ENCODE measurements around the gene SSH3. TPM values are rescaled to one million over a fixed set of nuclear protein-coding genes. Genes with fewer than 3 reads are reported as not detected.

SSH3 gene
- total RNA-seq, 2 experiments from 2014 or later, result 9.2 to 18.5 TPM

DNA sequence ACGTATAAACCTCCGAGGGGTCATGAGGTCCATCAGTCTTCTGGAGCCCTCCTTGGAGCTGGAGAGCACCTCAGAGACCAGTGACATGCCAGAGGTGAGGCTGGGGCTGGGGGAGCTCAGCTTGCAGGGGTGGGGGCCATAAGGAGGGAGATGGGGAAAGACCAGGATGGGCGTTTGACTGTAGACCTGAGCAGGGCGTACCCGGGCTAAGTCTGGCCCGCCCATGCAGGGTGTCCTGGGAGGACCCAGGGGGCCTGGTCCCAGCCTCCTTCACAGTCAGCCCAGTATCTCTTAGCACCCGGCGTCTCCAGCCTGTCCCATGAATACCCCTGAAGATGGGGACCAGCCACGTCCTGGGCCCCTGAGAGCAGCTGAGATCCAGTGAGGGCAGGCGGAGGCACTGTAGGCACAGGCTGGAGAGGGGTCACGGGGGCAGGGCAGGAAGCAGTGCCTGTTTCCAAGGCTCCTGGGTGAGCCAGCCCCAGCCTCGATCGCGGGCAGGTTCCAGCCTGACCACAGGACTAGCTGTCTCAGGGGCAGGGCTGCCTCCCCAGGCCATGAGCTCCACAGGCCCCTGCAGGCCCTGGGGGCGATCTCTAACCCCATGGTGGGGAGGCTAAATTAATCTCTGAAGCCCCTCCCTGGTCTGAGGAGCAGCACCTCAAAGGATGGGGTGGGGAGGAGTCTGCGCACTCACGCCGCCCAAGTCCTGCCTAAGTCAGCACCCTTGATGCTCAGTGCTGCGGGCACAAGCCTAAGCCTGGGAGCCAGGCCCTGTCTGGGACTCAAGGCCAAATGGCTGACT, 7.1 kb downstream of the SSH3 start:
- Histone ChIP-seq H3K9me3 (ENCODE audit: low read length) (no peaks in the 10 kb centered on the region), H3K9me2 (ENCODE audit: insufficient read depth, low read length) (no peaks in the 10 kb centered on the region), H3K36me3 (ENCODE audit: insufficient read depth, low read length) (peaks cover 45% of the 10 kb centered on the region), H3K79me2 (ENCODE audit: insufficient read depth, low read depth, low read length) (no peaks in the 10 kb centered on the region), H2AFZ (ENCODE audit: low read length) (no peak overlapping the region), H4K20me1 (ENCODE audit: insufficient read depth, low read length) (no peaks in the 10 kb centered on the region), H3K27ac (ENCODE audit: low read depth, low read length, poor library complexity, severe bottlenecking) (no peak overlapping the region), H3K4me3 (ENCODE audit: low read depth, low read length, poor library complexity, severe bottlenecking) (no peak overlapping the region), H3K4me2 (ENCODE audit: low read length) (no peak overlapping the region), H3K4me1 (ENCODE audit: insufficient read depth, low read length, poor library complexity, severe bottlenecking) (no peaks in the 10 kb centered on the region)
- ChIA-PET CTCF (ENCODE audit: unreplicated experiment) (no interaction called here), POLR2A (interaction anchor here (1.1 kb wide), 1 partner anchor 17 kb away, joined by 3 read pairs; no protein-coding TSS in a partner anchor)
- intact Hi-C loops (cut with micrococcal nuclease; ENCODE audit: unreplicated experiment), result no loop called here
- no TSS peak for BruUV-seq (replicated peaks)
- DNase-seq (ENCODE audit: low spot score), result no peak
- TF ChIP-seq EZH2phosphoT487 (IDR thresholded peaks at IDR 0.05; ENCODE audit: borderline replicate concordance, low read depth, low read length), result no peak
- TF ChIP-seq CTCF (conservative IDR thresholded peaks at IDR 0.05; ENCODE audit: low read length), result no peak

DNA sequence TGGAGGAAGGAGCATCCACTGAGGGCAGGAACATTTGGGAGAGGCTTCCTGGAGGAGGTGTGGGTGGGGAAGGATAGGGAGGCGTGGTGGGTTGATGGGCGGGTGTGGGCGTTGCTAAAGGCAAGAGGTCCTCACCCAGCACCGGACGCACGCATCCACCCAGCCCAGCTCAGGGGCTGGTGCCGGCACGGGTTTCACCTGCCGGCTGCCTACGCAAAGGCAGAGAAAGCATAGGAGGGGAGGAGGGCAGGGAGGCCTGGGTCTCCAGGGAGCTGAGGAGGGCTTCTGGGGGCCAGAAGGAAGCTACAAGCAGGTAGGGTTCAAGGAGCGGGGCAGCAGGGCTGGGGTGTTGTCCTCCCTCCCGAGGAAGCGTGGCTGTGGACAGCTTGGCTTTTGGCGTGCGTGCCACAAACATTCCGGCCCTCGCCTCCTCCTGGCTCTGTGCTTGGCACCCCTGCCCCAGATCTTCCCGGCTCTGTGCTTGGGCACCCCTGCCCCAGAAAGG, 7.8 kb downstream of the SSH3 start:
- Histone ChIP-seq H3K9me3 (ENCODE audit: low read length) (no peaks in the 10 kb centered on the region), H3K27ac (ENCODE audit: low read depth, low read length, poor library complexity, severe bottlenecking) (no peak overlapping the region), H2AFZ (ENCODE audit: low read length) (no peak overlapping the region), H3K4me1 (ENCODE audit: insufficient read depth, low read length, poor library complexity, severe bottlenecking) (no peaks in the 10 kb centered on the region), H3K9me2 (ENCODE audit: insufficient read depth, low read length) (no peaks in the 10 kb centered on the region), H3K4me3 (ENCODE audit: low read depth, low read length, poor library complexity, severe bottlenecking) (no peak overlapping the region), H3K4me2 (ENCODE audit: low read length) (no peak overlapping the region), H4K20me1 (ENCODE audit: insufficient read depth, low read length) (no peaks in the 10 kb centered on the region), H3K36me3 (ENCODE audit: insufficient read depth, low read length) (peaks cover 45% of the 10 kb centered on the region), H3K79me2 (ENCODE audit: insufficient read depth, low read depth, low read length) (no peaks in the 10 kb centered on the region)
- ChIA-PET POLR2A (no interaction called here), CTCF (ENCODE audit: unreplicated experiment) (no interaction called here)
- TF ChIP-seq CTCF (conservative IDR thresholded peaks at IDR 0.05; ENCODE audit: low read length) (no peak), EZH2phosphoT487 (IDR thresholded peaks at IDR 0.05; ENCODE audit: borderline replicate concordance, low read depth, low read length) (no peak)
- DNase-seq (ENCODE audit: low spot score), result no peak
- BruUV-seq (replicated peaks), result no TSS peak
- intact Hi-C loops (cut with micrococcal nuclease; ENCODE audit: unreplicated experiment), result no loop called here

DNA sequence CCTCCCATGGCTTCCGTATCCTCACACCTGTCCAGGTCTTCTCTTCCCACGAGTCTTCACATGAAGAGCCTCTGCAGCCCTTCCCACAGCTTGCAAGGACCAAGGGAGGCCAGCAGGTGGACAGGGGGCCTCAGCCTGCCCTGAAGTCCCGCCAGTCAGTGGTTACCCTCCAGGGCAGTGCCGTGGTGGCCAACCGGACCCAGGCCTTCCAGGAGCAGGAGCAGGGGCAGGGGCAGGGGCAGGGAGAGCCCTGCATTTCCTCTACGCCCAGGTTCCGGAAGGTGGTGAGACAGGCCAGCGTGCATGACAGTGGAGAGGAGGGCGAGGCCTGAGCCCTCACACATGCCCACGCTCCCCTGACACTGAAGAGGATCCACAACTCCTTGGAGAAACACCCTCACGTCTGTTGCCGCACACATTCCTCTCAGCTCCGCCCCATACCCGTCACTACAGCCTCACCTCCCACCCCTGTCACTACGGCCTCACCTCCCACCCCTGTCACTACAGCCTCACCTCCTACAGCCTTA, 8.3 kb downstream of the SSH3 start:
- ChIA-PET POLR2A (no interaction called here), CTCF (ENCODE audit: unreplicated experiment) (no interaction called here)
- Histone ChIP-seq H3K27ac (ENCODE audit: low read depth, low read length, poor library complexity, severe bottlenecking) (no peak overlapping the region), H2AFZ (ENCODE audit: low read length) (no peak overlapping the region), H3K36me3 (ENCODE audit: insufficient read depth, low read length) (peaks cover 42% of the 10 kb centered on the region), H4K20me1 (ENCODE audit: insufficient read depth, low read length) (no peaks in the 10 kb centered on the region), H3K4me1 (ENCODE audit: insufficient read depth, low read length, poor library complexity, severe bottlenecking) (peaks cover 4% of the 10 kb centered on the region), H3K79me2 (ENCODE audit: insufficient read depth, low read depth, low read length) (no peaks in the 10 kb centered on the region), H3K4me3 (ENCODE audit: low read depth, low read length, poor library complexity, severe bottlenecking) (no peak overlapping the region), H3K9me3 (ENCODE audit: low read length) (no peaks in the 10 kb centered on the region), H3K9me2 (ENCODE audit: insufficient read depth, low read length) (no peaks in the 10 kb centered on the region), H3K4me2 (ENCODE audit: low read length) (no peak overlapping the region)
- no TSS peak for BruUV-seq (replicated peaks)
- TF ChIP-seq CTCF (conservative IDR thresholded peaks at IDR 0.05; ENCODE audit: low read length) (no peak), EZH2phosphoT487 (IDR thresholded peaks at IDR 0.05; ENCODE audit: borderline replicate concordance, low read depth, low read length) (no peak)
- intact Hi-C loops (cut with micrococcal nuclease; ENCODE audit: unreplicated experiment), result no loop called here
- no peak for DNase-seq (ENCODE audit: low spot score)

Data from OCI-LY7 (cell line).